ENCODE data around the gene KLHDC8A. TPM values are rescaled to one million over a fixed set of nuclear protein-coding genes. Genes with fewer than 3 reads are reported as not detected.

Gene KLHDC8A
- total and polyA plus RNA-seq, 9 of the 15 experiments (the other 6 are each of a cell fraction or from before 2014, with no cell fraction given) = 0.01 to 0.54 (median 0.04) TPM; not detected in 6

GRCh38 chr1:205344066-205344928 lies 12.4 kb downstream of the KLHDC8A start (continued):
- TF ChIP-seq ZNF217 (CRISPR knock-in tag; IDR thresholded peaks at IDR 0.05) (no peak), NCOA2 (IDR thresholded peaks at IDR 0.05; ENCODE audit: partially characterized antibody in 2 of 2) (no peak), ZNF583 (CRISPR knock-in tag; IDR thresholded peaks at IDR 0.05) (no peak), L3MBTL2 (IDR thresholded peaks at IDR 0.05) (peak; percentile 30; the same call in 1 of the 2 replicates), DACH1 (IDR thresholded peaks at IDR 0.05; ENCODE audit: partially characterized antibody) (no peak), SP1 (CRISPR knock-in tag; IDR thresholded peaks at IDR 0.05) (peak; percentile 70; the same call in 1 of the 2 replicates), HNRNPUL1 (IDR thresholded peaks at IDR 0.05; ENCODE audit: low read length) (no peak), MECOM (CRISPR knock-in tag; IDR thresholded peaks at IDR 0.05) (no peak), HOXB6 (CRISPR knock-in tag; IDR thresholded peaks at IDR 0.05; ENCODE audit: borderline replicate concordance) (no peak), PTRF (tag; IDR thresholded peaks at IDR 0.05) (no peak), SOX6 (IDR thresholded peaks at IDR 0.05) (peak; percentile 67; the same call in 1 of the 2 replicates), MAZ (CRISPR knock-in tag; conservative IDR thresholded peaks at IDR 0.05 in 1 of 2, IDR thresholded peaks at IDR 0.05 in 1 of 2) (peak in 1 of 2 experiments; percentile 43; a peak in 1 of 4 replicates), CBFA2T3 (IDR thresholded peaks at IDR 0.05) (peak; percentile 89), GABPB1 (CRISPR knock-in tag; IDR thresholded peaks at IDR 0.05) (peak; percentile 62), ZNF143 (CRISPR knock-in tag; IDR thresholded peaks at IDR 0.05) (0 out of 2 replicates have a peak, but pooled peaks have one; percentile 18), ZNF263 (CRISPR knock-in tag; IDR thresholded peaks at IDR 0.05; ENCODE audit: borderline replicate concordance) (peak; percentile 0; the same call in 1 of the 2 replicates), FOXM1 (IDR thresholded peaks at IDR 0.05; ENCODE audit: low read depth) (no peak), FOXM1 (CRISPR knock-in tag; IDR thresholded peaks at IDR 0.05; ENCODE audit: low read depth) (no peak), RREB1 (CRISPR knock-in tag; IDR thresholded peaks at IDR 0.05) (no peak), KDM2B (CRISPR knock-in tag; IDR thresholded peaks at IDR 0.05) (0 out of 2 replicates have a peak, but pooled peaks have one; percentile 10), ZNF316 (IDR thresholded peaks at IDR 0.05) (no peak), SRSF7 (optimal IDR thresholded peaks at IDR 0.05; ENCODE audit: low read depth, low read length) (no peak)
- TF ChIP-seq, protein P1, sequence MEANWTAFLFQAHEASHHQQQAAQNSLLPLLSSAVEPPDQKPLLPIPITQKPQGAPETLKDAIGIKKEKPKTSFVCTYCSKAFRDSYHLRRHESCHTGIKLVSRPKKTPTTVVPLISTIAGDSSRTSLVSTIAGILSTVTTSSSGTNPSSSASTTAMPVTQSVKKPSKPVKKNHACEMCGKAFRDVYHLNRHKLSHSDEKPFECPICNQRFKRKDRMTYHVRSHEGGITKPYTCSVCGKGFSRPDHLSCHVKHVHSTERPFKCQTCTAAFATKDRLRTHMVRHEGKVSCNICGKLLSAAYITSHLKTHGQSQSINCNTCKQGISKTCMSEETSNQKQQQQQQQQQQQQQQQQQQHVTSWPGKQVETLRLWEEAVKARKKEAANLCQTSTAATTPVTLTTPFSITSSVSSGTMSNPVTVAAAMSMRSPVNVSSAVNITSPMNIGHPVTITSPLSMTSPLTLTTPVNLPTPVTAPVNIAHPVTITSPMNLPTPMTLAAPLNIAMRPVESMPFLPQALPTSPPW (CRISPR knock-in tag; IDR thresholded peaks at IDR 0.05) = peak; percentile 41; the same call in 1 of the 2 replicates
